H9 (cell line): Measurements from ENCODE around the gene DBR1. TPM values are rescaled to one million over a fixed set of nuclear protein-coding genes. Genes with fewer than 3 reads are reported as not detected.

Experiments
- DNase-seq: peaks from one replicate; pipeline ENCODE4 v3.0.0-alpha.2; 2017
- H2AFZ ChIP-seq: one replicate; pipeline ENCODE4 v1.6.1; 2013; ENCODE audit warnings: mild to moderate bottlenecking, low read length, control low read depth, moderate library complexity
- H2AK5ac ChIP-seq: 2 replicates; pipeline ENCODE4 v1.6.1; 2013; ENCODE audit warnings: low read length, control low read depth, mixed read lengths; ENCODE audit not compliant: insufficient read length
- H2BK120ac ChIP-seq: one replicate; pipeline ENCODE4 v1.6.1; 2013; ENCODE audit warnings: low read depth, mild to moderate bottlenecking, low read length, control low read depth, inconsistent platforms; ENCODE audit not compliant: poor library complexity, severe bottlenecking
- H2BK12ac ChIP-seq: 2 replicates; pipeline ENCODE4 v1.6.1; 2013; ENCODE audit warnings: low read length, control low read depth, mixed read lengths, low read depth; ENCODE audit not compliant: insufficient read length
- H2BK15ac ChIP-seq: 2 replicates; pipeline ENCODE4 v1.6.1; 2013; ENCODE audit warnings: low read depth, low read length, control low read depth
- H2BK20ac ChIP-seq: one replicate; pipeline ENCODE4 v1.6.1; 2013; ENCODE audit warnings: low read depth, mild to moderate bottlenecking, low read length, control low read depth, inconsistent platforms; ENCODE audit not compliant: poor library complexity, severe bottlenecking
- H2BK5ac ChIP-seq: 2 replicates; pipeline ENCODE4 v1.6.1; 2013; ENCODE audit warnings: low read length, control low read depth, mixed read lengths; ENCODE audit not compliant: insufficient read length
- H3K14ac ChIP-seq: 2 replicates; pipeline ENCODE4 v1.6.1; 2013; ENCODE audit warnings: low read length, control low read depth; ENCODE audit not compliant: insufficient read depth
- H3K18ac ChIP-seq: 2 replicates; pipeline ENCODE4 v1.6.1; 2013; ENCODE audit warnings: low read depth, mild to moderate bottlenecking, mixed read lengths, low read length, control low read depth; ENCODE audit not compliant: insufficient read length
- H3K23ac ChIP-seq: 2 replicates; pipeline ENCODE4 v1.6.1; 2013; ENCODE audit warnings: low read length, control low read depth, mixed read lengths, low read depth; ENCODE audit not compliant: insufficient read length
- H3K23me2 ChIP-seq: 2 replicates; pipeline ENCODE4 v1.6.1; 2013; ENCODE audit warnings: low read depth, mild to moderate bottlenecking, mixed read lengths, low read length, control low read depth; ENCODE audit not compliant: insufficient read length, poor library complexity, severe bottlenecking
- H3K27ac ChIP-seq: 2 replicates; pipeline ENCODE4 v1.5.1; 2013; ENCODE audit warnings: low read length, control low read depth, mixed read lengths, low read depth; ENCODE audit not compliant: insufficient read length
- H3K27me3 ChIP-seq: 2 replicates; pipeline ENCODE4 v1.6.1; 2013; ENCODE audit warnings: low read length, control low read depth, inconsistent platforms; ENCODE audit not compliant: insufficient read depth
- H3K4ac ChIP-seq: 2 replicates; pipeline ENCODE4 v1.6.1; 2013; ENCODE audit warnings: low read depth, mild to moderate bottlenecking, control low read depth, inconsistent platforms, low read length, moderate library complexity
- H3K4me1 ChIP-seq: 2 replicates; pipeline ENCODE4 v1.6.1; 2013; ENCODE audit warnings: low read length, control low read depth, inconsistent platforms; ENCODE audit not compliant: insufficient read depth
- H3K4me2 ChIP-seq: 2 replicates; pipeline ENCODE4 v1.6.1; 2013; ENCODE audit warnings: low read length, control low read depth, mixed read lengths; ENCODE audit not compliant: insufficient read length, insufficient read depth
- H3K56ac ChIP-seq: 2 replicates; pipeline ENCODE4 v1.6.1; 2013; ENCODE audit warnings: low read depth, mild to moderate bottlenecking, mixed read lengths, low read length, control low read depth; ENCODE audit not compliant: insufficient read length
- H3K79me1 ChIP-seq: 2 replicates; pipeline ENCODE4 v1.6.1; 2013; ENCODE audit warnings: low read depth, mild to moderate bottlenecking, moderate library complexity, low read length, control low read depth, inconsistent platforms; ENCODE audit not compliant: insufficient read depth, poor library complexity, severe bottlenecking
- H3K79me2 ChIP-seq: 2 replicates; pipeline ENCODE4 v1.6.1; 2013; ENCODE audit warnings: low read length, control low read depth, inconsistent platforms; ENCODE audit not compliant: insufficient read depth
- H3K9ac ChIP-seq: 2 replicates; pipeline ENCODE4 v1.6.1; 2013; ENCODE audit warnings: low read length, control low read depth, mixed read lengths; ENCODE audit not compliant: insufficient read length; ENCODE audit errors: extremely low read depth
- H3K9me3 ChIP-seq: one replicate; pipeline ENCODE4 v1.6.1; 2013; ENCODE audit warnings: low read depth, low read length, inconsistent platforms; ENCODE audit not compliant: control insufficient read depth
- H3T11ph ChIP-seq: one replicate; pipeline ENCODE4 v1.6.1; 2013; ENCODE audit warnings: mild to moderate bottlenecking, low read length, control low read depth, inconsistent platforms
- H4K20me1 ChIP-seq: one replicate; pipeline ENCODE4 v1.6.1; 2013; ENCODE audit not compliant: control insufficient read depth, insufficient read length, insufficient read depth
- H4K5ac ChIP-seq: 2 replicates; pipeline ENCODE4 v1.6.1; 2013; ENCODE audit warnings: low read depth, mild to moderate bottlenecking, mixed read lengths, low read length, control low read depth; ENCODE audit not compliant: insufficient read length
- H4K8ac ChIP-seq: replicated peaks from 2 replicates; pipeline ENCODE4 v1.6.1; 2013; ENCODE audit warnings: low read length, control low read depth, mixed read lengths, low read depth; ENCODE audit not compliant: insufficient read length
- H4K91ac ChIP-seq: 2 replicates; pipeline ENCODE4 v1.6.1; 2013; ENCODE audit warnings: low read depth, mild to moderate bottlenecking, moderate library complexity, mixed read lengths, low read length, control low read depth; ENCODE audit not compliant: insufficient read length
- H3K27ac Mint-ChIP-seq, 3 experiments: 2 replicates in 2 of 3; 3 replicates in 1 of 3; pipeline ENCODE4 v1.8.0; 2020 to 2021; ENCODE audit warnings: mixed read lengths in 3 of 3, mild to moderate bottlenecking in 1 of 3, moderate library complexity in 1 of 3
- H3K27me3 Mint-ChIP-seq: 2 replicates; pipeline ENCODE4 v1.8.0; 2021; ENCODE audit warnings: low read depth, mild to moderate bottlenecking, moderate library complexity, mixed read lengths
- H3K36me3 Mint-ChIP-seq, 3 experiments: 2 replicates in 2 of 3; 3 replicates in 1 of 3; pipeline ENCODE4 v1.8.0; 2020 to 2021; ENCODE audit warnings: low read depth in 3 of 3, mixed read lengths in 3 of 3; ENCODE audit not compliant: insufficient read depth in 1 of 3
- H3K4me1 Mint-ChIP-seq, 2 experiments: 2 replicates each; pipeline ENCODE4 v1.8.0; 2020; ENCODE audit warnings: mixed read lengths in 2 of 2
- H3K4me3 Mint-ChIP-seq, 2 experiments: 2 replicates in 1 of 2; 3 replicates in 1 of 2; pipeline ENCODE4 v1.8.0; 2020 to 2021; ENCODE audit warnings: mild to moderate bottlenecking in 2 of 2, mixed read lengths in 2 of 2, moderate library complexity in 1 of 2
- H3K9me3 Mint-ChIP-seq, 2 experiments: 2 replicates in 1 of 2; 3 replicates in 1 of 2; pipeline ENCODE4 v1.8.0; 2020; ENCODE audit warnings: mild to moderate bottlenecking in 2 of 2, mixed read lengths in 2 of 2, moderate library complexity in 1 of 2
- CTCF ChIP-seq: fragments of 200-600 bp; sonication (generic); conservative IDR thresholded peaks from 3 replicates; pipeline ENCODE4 v1.8.0; 2021; ENCODE audit warnings: antibody characterized with exemption, mild to moderate bottlenecking
- WGBS: extraction: QIAGEN DNeasy Blood & Tissue Kit; methylation state at CpG from one replicate; pipeline ENCODE4 v1.1.7; 2013; ENCODE audit warnings: missing lambda C conversion rate, low lambda C conversion rate, mixed read lengths; ENCODE audit not compliant: insufficient read length; ENCODE audit errors: extremely low coverage; 5-methylcytosine and 5-hydroxymethylcytosine counted together
- total RNA-seq: library from RNA; stranded (reverse); gene quantifications from 2 replicates; pipeline ENCODE4 v1.2.1, GENCODE V29; 2021

Gene DBR1
- total RNA-seq, 1 experiment from 2014 or later: 21.6 TPM

GRCh38 chr3:138139691-138140090 lies 35.0 kb downstream of the DBR1 start:
- Histone ChIP-seq H4K8ac (no peak overlapping the region), H2BK15ac (no peak overlapping the region), H3K27me3 (no peaks in the 10 kb centered on the region), H3T11ph (no peak overlapping the region), H2BK12ac (no peak overlapping the region), H4K5ac (no peak overlapping the region), H3K18ac (no peak overlapping the region), H3K79me1 (no peaks in the 10 kb centered on the region), H3K9ac (no peak overlapping the region), H2BK5ac (no peak overlapping the region), H3K4me2 (no peak overlapping the region), H2BK20ac (no peak overlapping the region), H3K4ac (no peak overlapping the region), H2BK120ac (no peak overlapping the region), H3K23me2 (no peaks in the 10 kb centered on the region), H3K23ac (no peak overlapping the region), H3K27ac (no peak overlapping the region), H3K14ac (no peak overlapping the region), H3K56ac (no peak overlapping the region), H2AFZ (no peak overlapping the region), H3K79me2 (no peaks in the 10 kb centered on the region), H2AK5ac (no peak overlapping the region), H4K91ac (no peak overlapping the region), H3K9me3 (no peaks in the 10 kb centered on the region), H3K4me1 (no peaks in the 10 kb centered on the region), H4K20me1 (no peaks in the 10 kb centered on the region)
- H3K36me3 Mint-ChIP-seq: no peaks in the 10 kb centered on the region; a peak in 1 of 7 replicates
- H3K27ac Mint-ChIP-seq: no peak overlapping the region
- no peak overlapping the region for H3K4me3 Mint-ChIP-seq
- DNase-seq: no peak
- WGBS: no CpG with 5 or more reads among the region's 2 CpGs
- peaks cover 3% of the 10 kb centered on the region; the same call in 1 of the 2 replicates for H3K27me3 Mint-ChIP-seq
- H3K4me1 Mint-ChIP-seq: peaks cover 2 to 4% of the 10 kb centered on the region in 2 experiments; a peak in 3 of 4 replicates
- H3K9me3 Mint-ChIP-seq: peaks cover 0 to 3% of the 10 kb centered on the region in 2 experiments; a peak in 1 of 5 replicates
- TF ChIP-seq CTCF: no peak
